HG03108 (cell line): ENCODE data around the gene CHD2.

ENCODE experiments used
- ATAC-seq: cut with Tn5 transposase; IDR thresholded peaks from one replicate; pipeline ENCODE4 v1.9.1; 2021; ENCODE audit warnings: moderate library complexity; ENCODE audit not compliant: unreplicated experiment

The CHD2 gene

GRCh38 chr15:92958105-92958504, 58.0 kb downstream of the CHD2 start:
- ATAC-seq, result no peak

DNA sequence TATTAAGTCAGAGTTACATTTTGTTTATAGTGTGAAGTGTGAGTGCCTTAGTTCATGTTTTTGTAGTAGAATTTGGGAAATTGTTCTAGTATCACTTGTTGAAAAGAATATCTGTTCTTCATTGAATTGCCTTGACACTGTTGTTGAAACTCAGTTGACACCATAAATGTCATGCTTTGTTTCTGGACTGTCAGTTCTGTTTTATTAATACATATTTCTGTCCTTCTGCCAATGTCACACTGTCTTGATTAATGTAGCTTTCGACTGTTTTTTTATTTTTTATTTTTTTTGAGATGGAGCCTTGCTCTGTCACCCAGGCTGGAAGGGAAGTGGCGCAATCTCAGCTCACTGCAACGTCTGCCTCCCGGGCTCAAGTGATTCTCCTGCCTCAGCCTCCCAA, 59.1 kb downstream of the CHD2 start:
- no peak for ATAC-seq

DNA sequence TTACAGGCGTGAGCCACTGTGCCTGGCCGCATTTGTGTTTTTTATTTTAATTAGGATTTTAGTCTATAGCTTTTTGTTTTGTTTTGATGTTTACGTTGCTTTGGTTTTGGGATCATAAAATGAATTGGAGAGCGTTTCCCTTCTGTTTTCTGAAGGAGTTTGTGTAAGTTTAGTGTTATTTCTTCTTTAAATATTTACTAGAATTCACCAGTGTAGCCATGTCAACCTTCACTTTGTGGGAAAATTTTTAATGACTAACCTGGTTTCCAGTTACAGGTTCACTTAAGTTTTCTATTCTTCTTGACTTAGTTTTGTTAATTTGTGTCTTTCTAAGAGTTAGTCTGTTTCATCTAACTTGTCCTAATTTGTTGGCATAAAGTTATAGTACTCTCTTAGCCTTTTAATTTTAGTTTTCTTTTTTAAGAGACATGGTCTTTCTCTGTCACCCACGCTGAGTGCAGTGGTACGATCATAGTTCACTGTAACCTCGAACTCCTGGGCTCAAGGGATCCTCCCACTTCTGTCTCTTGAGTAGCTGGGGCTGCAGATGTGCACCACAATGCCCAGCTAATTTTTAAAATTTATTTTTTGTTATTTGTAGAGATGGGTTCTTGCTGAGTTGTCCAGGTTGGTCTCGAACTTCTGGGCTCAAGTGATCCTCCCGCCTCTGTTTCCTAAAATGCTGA, 61.0 kb downstream of the CHD2 start:
- no peak for ATAC-seq

DNA sequence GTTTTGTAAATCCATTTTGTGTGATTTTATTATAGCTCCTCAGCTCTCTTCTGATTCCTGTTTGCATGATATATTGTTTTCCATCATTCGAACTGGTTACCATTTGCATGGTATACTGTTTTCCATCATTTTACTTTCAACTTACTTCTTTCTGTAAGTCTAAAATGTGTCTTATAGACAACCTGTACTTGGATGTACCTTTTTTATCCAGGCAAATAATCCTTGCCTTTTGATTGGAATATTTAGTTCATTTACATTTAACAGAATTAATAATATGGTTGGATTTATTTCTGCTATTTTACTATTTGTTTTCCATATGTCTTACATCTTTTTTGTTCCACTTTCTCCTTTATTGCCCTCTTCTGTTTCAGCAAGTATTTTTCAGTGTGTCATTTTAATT, 62.8 kb downstream of the CHD2 start:
- ATAC-seq, result no peak

GRCh38 chr15:92963794-92964193, 63.7 kb downstream of the CHD2 start:
- ATAC-seq, result no peak

DNA sequence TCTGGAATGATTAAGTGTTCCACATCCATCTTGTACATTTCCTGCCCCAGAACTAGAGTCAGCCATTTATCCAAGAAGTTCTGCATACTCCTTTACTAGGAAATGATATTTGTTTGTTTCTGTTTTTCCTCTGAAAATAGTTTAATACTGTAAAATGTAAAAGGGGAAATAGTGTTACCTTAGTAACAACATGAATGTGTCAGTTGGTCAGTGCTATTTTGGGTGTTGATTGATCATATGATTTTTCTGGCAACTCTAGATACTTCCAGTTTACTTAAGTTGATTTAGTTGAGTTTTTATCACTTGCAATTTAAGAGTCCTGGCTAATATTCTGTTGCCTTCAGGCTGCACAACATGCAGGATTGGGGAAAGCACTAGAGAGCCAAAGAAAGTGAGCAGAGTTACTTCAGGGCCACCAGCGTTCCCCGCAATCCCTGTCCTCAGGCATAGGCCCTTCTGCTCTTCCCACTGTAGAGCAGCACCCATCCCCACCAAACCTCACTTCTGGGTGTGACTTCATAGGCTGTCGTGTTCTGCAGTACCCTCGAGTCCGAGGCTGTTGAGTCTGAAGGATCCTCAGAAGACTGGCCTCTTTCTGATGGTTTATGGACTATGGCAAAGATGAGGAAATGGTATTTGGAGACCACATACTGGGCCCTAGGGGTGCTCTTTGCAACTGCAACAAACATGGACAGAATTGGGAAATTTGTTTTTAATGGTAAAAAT, 69.0 kb downstream of the CHD2 start:
- ATAC-seq, result no peak

GRCh38 chr15:92970656-92971055, 70.5 kb downstream of the CHD2 start:
- ATAC-seq, result no peak

GRCh38 chr15:92971081-92971480, 71.0 kb downstream of the CHD2 start:
- ATAC-seq, result no peak

DNA sequence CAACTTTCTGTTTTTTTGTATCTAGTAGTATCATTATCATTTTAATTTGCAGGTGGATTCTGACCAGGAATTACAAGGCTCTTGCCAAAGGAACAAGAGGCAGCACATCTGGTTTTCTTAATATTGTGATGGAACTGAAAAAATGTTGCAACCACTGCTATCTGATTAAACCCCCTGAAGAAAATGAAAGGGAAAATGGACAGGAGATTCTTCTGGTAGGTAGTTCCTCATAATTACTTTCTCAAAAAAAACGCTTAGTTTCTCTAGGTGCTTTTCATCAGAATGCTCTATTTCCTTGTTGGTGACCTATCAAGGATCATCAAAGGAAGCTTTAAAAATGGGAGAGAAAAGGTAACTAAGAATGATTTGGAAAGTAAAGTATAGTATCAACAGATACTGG, 71.6 kb downstream of the CHD2 start:
- ATAC-seq, result no peak

DNA sequence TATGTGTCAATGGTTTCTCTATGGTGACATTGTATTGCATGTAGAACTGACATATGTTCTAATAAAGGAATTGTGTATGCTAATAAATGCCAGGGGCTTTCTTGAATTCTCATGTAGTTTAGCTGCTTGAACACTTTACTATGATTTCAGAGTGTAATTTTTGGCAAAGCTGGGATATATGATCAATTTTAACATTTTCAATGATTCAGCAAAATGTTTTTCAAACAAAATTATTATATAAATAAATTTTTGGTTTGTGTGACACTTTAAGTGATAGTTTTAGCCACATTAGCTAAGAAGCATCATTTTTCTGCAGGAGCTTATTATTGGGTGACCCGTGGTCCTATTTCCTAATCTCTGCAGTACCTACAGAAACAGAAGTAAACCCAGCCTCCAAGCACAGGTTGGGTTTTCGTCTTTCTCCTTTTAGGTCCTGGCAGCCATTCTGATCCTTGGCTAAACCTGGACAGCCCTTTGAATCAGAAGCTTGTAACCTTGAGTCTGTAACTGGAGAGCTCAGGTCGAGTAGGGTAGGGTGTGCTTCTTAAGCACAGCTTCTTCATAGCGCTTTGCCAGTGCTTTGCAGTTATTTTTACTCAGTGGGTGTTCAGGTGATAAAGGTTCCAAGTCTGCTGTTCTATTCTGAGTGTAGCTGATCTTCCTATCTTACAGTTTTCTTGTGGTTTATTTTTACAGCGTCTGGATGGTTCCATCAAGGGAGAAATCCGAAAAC, 74.2 kb downstream of the CHD2 start:
- ATAC-seq, result no peak

GRCh38 chr15:92979011-92979701, 79.0 kb downstream of the CHD2 start:
- no peak for ATAC-seq

GRCh38 chr15:92981333-92981732, 81.2 kb downstream of the CHD2 start:
- ATAC-seq, result no peak

- ATAC-seq, result no peak
Observed at GRCh38 chr15:92984161-92984560, 84.0 kb downstream of the CHD2 start.

- ATAC-seq, result peak; percentile 81
Observed at GRCh38 chr15:92989470-92989869, 89.3 kb downstream of the CHD2 start.

GRCh38 chr15:92990031-92990430, 89.9 kb downstream of the CHD2 start:
- no peak for ATAC-seq

- ATAC-seq, result no peak
Observed at GRCh38 chr15:92992720-92993119, 92.6 kb downstream of the CHD2 start.

DNA sequence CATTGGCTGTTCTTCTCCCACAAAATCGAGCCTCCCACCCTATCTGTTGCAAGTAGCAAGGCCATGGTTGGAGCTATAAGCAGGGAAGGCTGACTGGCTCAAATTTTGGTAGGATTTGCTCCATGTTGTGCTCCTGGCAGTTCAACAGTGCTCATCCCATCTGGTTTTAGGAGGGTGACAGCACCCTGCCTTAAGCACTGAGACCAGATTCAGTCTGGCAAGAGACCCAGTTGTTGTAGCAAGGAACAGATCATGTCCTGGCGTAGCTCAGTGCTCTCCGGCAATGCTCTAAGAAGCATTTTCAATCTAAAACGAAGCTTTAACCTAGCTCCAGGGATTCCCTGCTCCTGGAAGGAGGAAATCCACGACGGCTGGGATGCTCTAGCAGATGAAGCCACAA, 97.7 kb downstream of the CHD2 start:
- no peak for ATAC-seq

GRCh38 chr15:93001156-93001555, 101.0 kb downstream of the CHD2 start:
- ATAC-seq, result no peak

DNA sequence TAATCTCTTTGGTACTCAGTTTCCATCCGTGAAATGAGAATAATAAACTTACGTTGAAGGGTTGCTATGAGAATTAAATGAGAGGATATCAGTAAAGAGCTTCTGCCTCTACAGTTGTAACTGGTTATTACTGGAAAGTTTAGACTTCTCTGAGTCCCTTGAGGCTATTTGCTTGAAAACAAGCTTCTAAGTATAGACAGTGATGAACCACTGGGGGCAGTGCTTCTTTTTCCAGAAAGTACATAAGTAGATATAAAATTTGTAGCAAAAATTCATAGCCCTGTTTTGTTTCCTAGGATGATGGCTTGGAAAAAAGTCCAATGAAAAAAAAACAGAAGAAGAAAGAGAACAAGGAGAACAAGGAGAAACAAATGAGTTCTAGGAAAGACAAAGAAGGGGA, 101.8 kb downstream of the CHD2 start:
- ATAC-seq, result no peak

- ATAC-seq, result no peak
Observed at GRCh38 chr15:93005133-93005532, 105.0 kb downstream of the CHD2 start.

DNA sequence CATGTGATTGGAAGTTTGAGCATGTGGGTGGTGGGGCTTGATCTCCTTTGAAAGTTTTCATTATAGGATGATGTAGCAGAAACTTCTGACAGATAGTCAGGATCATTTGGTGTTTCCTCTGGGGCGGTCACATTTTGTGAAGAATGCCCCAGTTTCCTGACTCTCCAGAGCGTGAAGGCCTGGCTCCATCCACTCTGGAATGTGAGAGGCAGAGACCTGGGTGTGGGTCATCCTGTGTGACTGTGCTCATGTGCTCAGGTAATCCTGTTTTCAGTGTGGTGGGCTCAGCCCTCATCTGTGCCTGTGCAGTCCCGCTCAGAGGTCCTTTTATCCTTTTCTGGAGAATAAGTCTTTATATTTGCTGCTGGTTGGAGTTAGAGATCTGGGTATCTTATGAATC, 107.9 kb downstream of the CHD2 start:
- ATAC-seq, result no peak
